ENCODE results near the gene CTAG1B. TPM values are rescaled to one million over a fixed set of nuclear protein-coding genes. Genes with fewer than 3 reads are reported as not detected.
"Not testable (repeated sequence)": the region's sequence is repeated elsewhere in the genome, so short reads cannot be mapped to it uniquely, and the experiment has no call there.

Gene CTAG1B
- total RNA-seq, 1 donor from 2014 or later: not detected

- H3K4me3 Mint-ChIP-seq (ENCODE audit: unreplicated experiment): no peak overlapping the region
- H3K4me1 Mint-ChIP-seq (ENCODE audit: unreplicated experiment): peaks cover 15% of the 10 kb centered on the region
- H3K27me3 Mint-ChIP-seq (ENCODE audit: unreplicated experiment): no peaks in the 10 kb centered on the region
- no peak overlapping the region for H3K27ac Mint-ChIP-seq (ENCODE audit: unreplicated experiment)
- H3K9me3 Mint-ChIP-seq (ENCODE audit: unreplicated experiment): no peaks in the 10 kb centered on the region
- no peak for TF ChIP-seq CTCF (IDR thresholded peaks at IDR 0.05)
- no peaks in the 10 kb centered on the region for H3K36me3 Mint-ChIP-seq (ENCODE audit: unreplicated experiment)
- peak; percentile 83 for DNase-seq (ENCODE audit: extremely low spot score, unreplicated experiment)
Observed at GRCh38 chrX:154653048-154653401, 33.9 kb upstream of the CTAG1B start.

- no peak overlapping the region for H3K27ac Mint-ChIP-seq (ENCODE audit: unreplicated experiment)
- H3K27me3 Mint-ChIP-seq (ENCODE audit: unreplicated experiment): no peaks in the 10 kb centered on the region
- H3K4me1 Mint-ChIP-seq (ENCODE audit: unreplicated experiment): peaks cover 15% of the 10 kb centered on the region
- no peak for TF ChIP-seq CTCF (IDR thresholded peaks at IDR 0.05)
- no peaks in the 10 kb centered on the region for H3K9me3 Mint-ChIP-seq (ENCODE audit: unreplicated experiment)
- DNase-seq (ENCODE audit: extremely low spot score, unreplicated experiment): peak; percentile 80
- H3K36me3 Mint-ChIP-seq (ENCODE audit: unreplicated experiment): no peaks in the 10 kb centered on the region
- H3K4me3 Mint-ChIP-seq (ENCODE audit: unreplicated experiment): no peak overlapping the region
Observed at GRCh38 chrX:154652311-154653047, 33.4 kb upstream of the CTAG1B start.

GRCh38 chrX:154650221-154650510 is 31.1 kb upstream of the CTAG1B start:
- Mint-ChIP-seq H3K9me3 (ENCODE audit: unreplicated experiment) (no peaks in the 10 kb centered on the region), H3K27ac (ENCODE audit: unreplicated experiment) (peak overlapping the region; percentile 50), H3K4me1 (ENCODE audit: unreplicated experiment) (peaks cover 15% of the 10 kb centered on the region), H3K27me3 (ENCODE audit: unreplicated experiment) (no peaks in the 10 kb centered on the region), H3K4me3 (ENCODE audit: unreplicated experiment) (peak overlapping the region; percentile 35), H3K36me3 (ENCODE audit: unreplicated experiment) (no peaks in the 10 kb centered on the region)
- no peak for DNase-seq (ENCODE audit: extremely low spot score, unreplicated experiment)
- no peak for TF ChIP-seq CTCF (IDR thresholded peaks at IDR 0.05)

- H3K27me3 Mint-ChIP-seq (ENCODE audit: unreplicated experiment): no peaks in the 10 kb centered on the region
- DNase-seq (ENCODE audit: extremely low spot score, unreplicated experiment): peak; percentile 81
- peak overlapping the region; percentile 35 for H3K4me3 Mint-ChIP-seq (ENCODE audit: unreplicated experiment)
- H3K4me1 Mint-ChIP-seq (ENCODE audit: unreplicated experiment): peaks cover 15% of the 10 kb centered on the region
- H3K27ac Mint-ChIP-seq (ENCODE audit: unreplicated experiment): peak overlapping the region; percentile 50
- H3K9me3 Mint-ChIP-seq (ENCODE audit: unreplicated experiment): no peaks in the 10 kb centered on the region
- H3K36me3 Mint-ChIP-seq (ENCODE audit: unreplicated experiment): no peaks in the 10 kb centered on the region
- TF ChIP-seq CTCF (IDR thresholded peaks at IDR 0.05): no peak
Observed at GRCh38 chrX:154649503-154650220, 30.6 kb upstream of the CTAG1B start.

GRCh38 chrX:154648931-154649330 is 29.8 kb upstream of the CTAG1B start:
- Mint-ChIP-seq H3K4me1 (ENCODE audit: unreplicated experiment) (peaks cover 15% of the 10 kb centered on the region), H3K4me3 (ENCODE audit: unreplicated experiment) (no peak overlapping the region), H3K27ac (ENCODE audit: unreplicated experiment) (no peak overlapping the region), H3K27me3 (ENCODE audit: unreplicated experiment) (no peaks in the 10 kb centered on the region), H3K9me3 (ENCODE audit: unreplicated experiment) (no peaks in the 10 kb centered on the region), H3K36me3 (ENCODE audit: unreplicated experiment) (no peaks in the 10 kb centered on the region)
- peak; percentile 70 for DNase-seq (ENCODE audit: extremely low spot score, unreplicated experiment)
- TF ChIP-seq CTCF (IDR thresholded peaks at IDR 0.05): no peak

GRCh38 chrX:154645745-154646378 is 26.8 kb upstream of the CTAG1B start:
- DNase-seq (ENCODE audit: extremely low spot score, unreplicated experiment); H3K27me3 Mint-ChIP-seq (ENCODE audit: unreplicated experiment); H3K4me3 Mint-ChIP-seq (ENCODE audit: unreplicated experiment): not testable (repeated sequence)

GRCh38 chrX:154643708-154644107 is 24.6 kb upstream of the CTAG1B start:
- not testable (repeated sequence) for H3K36me3 Mint-ChIP-seq (ENCODE audit: unreplicated experiment); H3K27me3 Mint-ChIP-seq (ENCODE audit: unreplicated experiment); H3K4me3 Mint-ChIP-seq (ENCODE audit: unreplicated experiment); DNase-seq (ENCODE audit: extremely low spot score, unreplicated experiment); H3K9me3 Mint-ChIP-seq (ENCODE audit: unreplicated experiment); H3K4me1 Mint-ChIP-seq (ENCODE audit: unreplicated experiment); H3K27ac Mint-ChIP-seq (ENCODE audit: unreplicated experiment)

More at GRCh38 chrX:154645745-154646378, 26.8 kb upstream of the CTAG1B start:
- peaks cover 15% of the 10 kb centered on the region for H3K4me1 Mint-ChIP-seq (ENCODE audit: unreplicated experiment)
- H3K27ac Mint-ChIP-seq (ENCODE audit: unreplicated experiment); H3K9me3 Mint-ChIP-seq (ENCODE audit: unreplicated experiment); H3K36me3 Mint-ChIP-seq (ENCODE audit: unreplicated experiment): not testable (repeated sequence)

Measured in osteocyte (in vitro differentiated cells).